Erythroblast (primary cell): Measurements from ENCODE around the gene CAMSAP1.

Source experiments
- DNase-seq, 2 experiments: peaks; one replicate each; lab custom pipeline; 2025; lab: John Stamatoyannopoulos, UW
- GATA1 ChIP-seq: IDR thresholded peaks from 2 replicates; pipeline ENCODE4 v1.6.1; 2011; ENCODE audit warnings: low read depth, mild to moderate bottlenecking, control low read depth, low read length, moderate library complexity
- POLR2A ChIP-seq: IDR thresholded peaks from 2 replicates; pipeline ENCODE4 v1.6.1; 2011; ENCODE audit warnings: mild to moderate bottlenecking, low read length

CAMSAP1 gene

GRCh38 chr9:135891027-135891631 lies 16.2 kb downstream of the CAMSAP1 start:
- TF ChIP-seq POLR2A = no peak
- TF ChIP-seq GATA1 = no peak

GRCh38 chr9:135890190-135891026 lies 16.9 kb downstream of the CAMSAP1 start:
- DNase-seq = no peak
- TF ChIP-seq POLR2A = no peak
- TF ChIP-seq GATA1 = no peak

More at GRCh38 chr9:135891027-135891631, 16.2 kb downstream of the CAMSAP1 start:
- no peak for DNase-seq

- TF ChIP-seq GATA1 (no peak), POLR2A (no peak)
- DNase-seq = no peak
These were observed 17.7 kb downstream of the CAMSAP1 start for GRCh38 chr9:135889564-135890189.

- no peak for DNase-seq
- TF ChIP-seq GATA1 = no peak
- no peak for TF ChIP-seq POLR2A
These were observed 18.5 kb downstream of the CAMSAP1 start for GRCh38 chr9:135888766-135889394.

- no peak for DNase-seq
- TF ChIP-seq GATA1 = no peak
- no peak for TF ChIP-seq POLR2A
These were observed 19.1 kb downstream of the CAMSAP1 start for GRCh38 chr9:135888126-135888765.

GRCh38 chr9:135887585-135888050 lies 19.7 kb downstream of the CAMSAP1 start:
- TF ChIP-seq GATA1 = no peak
- no peak for TF ChIP-seq POLR2A
- peak; percentile 52 to 56 for DNase-seq

- DNase-seq = no peak
- TF ChIP-seq POLR2A (no peak), GATA1 (no peak)
These were observed 20.3 kb downstream of the CAMSAP1 start for GRCh38 chr9:135887021-135887507.

- TF ChIP-seq POLR2A (no peak), GATA1 (no peak)
- DNase-seq = no peak
These were observed 21.0 kb downstream of the CAMSAP1 start for GRCh38 chr9:135886147-135886981.

- no peak for TF ChIP-seq GATA1
- no peak for TF ChIP-seq POLR2A
- DNase-seq = no peak
These were observed 22.1 kb downstream of the CAMSAP1 start for GRCh38 chr9:135885100-135885853.

GRCh38 chr9:135884328-135885035 lies 22.9 kb downstream of the CAMSAP1 start:
- DNase-seq = peak in 1 of 2 experiments; percentile 24
- TF ChIP-seq GATA1 = no peak
- TF ChIP-seq POLR2A = no peak
